HL-60/S4 treated with phorbol 12-myristate 13-acetate at 8.2 ng/mL for 4 days and 3 days (cell line): ENCODE results near the gene MAD1L1.
"Not testable (repeated sequence)": the region's sequence is repeated elsewhere in the genome, so short reads cannot be mapped to it uniquely, and the experiment has no call there.

Experiments used
- in situ Hi-C: fragments of 300-500 bp; cut with MboI; formaldehyde crosslinking; loops from 2 replicates; pipeline ENCODE4 v1.15.0; 2022; ENCODE audit warnings: low sequenced_read_pairs

The MAD1L1 gene

DNA sequence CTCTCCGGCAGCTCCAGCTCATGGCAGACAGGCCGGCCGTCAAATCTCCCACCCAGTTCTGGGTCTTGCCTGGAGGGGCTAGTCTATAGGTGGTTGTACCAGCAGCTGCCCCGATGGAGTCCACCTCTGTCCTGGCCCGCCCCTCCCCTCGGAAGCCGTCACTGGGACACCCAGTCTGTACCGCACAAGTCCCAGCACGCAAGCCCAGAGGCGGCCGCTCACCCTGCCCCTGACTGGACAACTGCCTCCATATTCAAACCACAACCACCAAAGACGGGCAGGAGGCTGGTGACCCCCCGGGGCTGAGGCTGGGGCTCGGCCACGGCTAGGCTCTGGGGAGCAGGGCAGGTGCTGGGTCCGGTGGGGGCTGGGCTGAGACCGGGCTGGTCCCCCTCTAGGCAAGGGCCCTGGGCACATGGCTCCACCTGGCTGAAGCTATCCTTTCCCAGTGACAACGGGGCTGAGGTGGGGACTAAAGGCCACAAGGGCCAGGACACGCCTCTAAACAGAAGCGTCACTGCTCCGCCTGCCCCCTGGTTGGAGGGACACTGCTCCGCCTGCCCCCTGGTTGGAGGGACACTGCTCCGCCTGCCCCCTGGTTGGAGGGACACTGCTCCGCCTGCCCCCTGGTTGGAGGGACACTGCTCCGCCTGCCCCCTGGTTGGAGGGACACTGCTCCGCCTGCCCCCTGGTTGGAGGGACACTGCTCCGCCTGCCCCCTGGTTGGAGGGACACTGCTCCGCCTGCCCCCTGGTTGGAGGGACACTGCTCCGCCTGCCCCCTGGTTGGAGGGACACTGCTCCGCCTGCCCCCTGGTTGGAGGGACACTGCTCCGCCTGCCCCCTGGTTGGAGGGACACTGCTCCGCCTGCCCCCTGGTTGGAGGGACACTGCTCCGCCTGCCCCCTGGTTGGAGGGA is 371.6 kb downstream of the MAD1L1 start:
- in situ Hi-C loops: not testable (repeated sequence)

DNA sequence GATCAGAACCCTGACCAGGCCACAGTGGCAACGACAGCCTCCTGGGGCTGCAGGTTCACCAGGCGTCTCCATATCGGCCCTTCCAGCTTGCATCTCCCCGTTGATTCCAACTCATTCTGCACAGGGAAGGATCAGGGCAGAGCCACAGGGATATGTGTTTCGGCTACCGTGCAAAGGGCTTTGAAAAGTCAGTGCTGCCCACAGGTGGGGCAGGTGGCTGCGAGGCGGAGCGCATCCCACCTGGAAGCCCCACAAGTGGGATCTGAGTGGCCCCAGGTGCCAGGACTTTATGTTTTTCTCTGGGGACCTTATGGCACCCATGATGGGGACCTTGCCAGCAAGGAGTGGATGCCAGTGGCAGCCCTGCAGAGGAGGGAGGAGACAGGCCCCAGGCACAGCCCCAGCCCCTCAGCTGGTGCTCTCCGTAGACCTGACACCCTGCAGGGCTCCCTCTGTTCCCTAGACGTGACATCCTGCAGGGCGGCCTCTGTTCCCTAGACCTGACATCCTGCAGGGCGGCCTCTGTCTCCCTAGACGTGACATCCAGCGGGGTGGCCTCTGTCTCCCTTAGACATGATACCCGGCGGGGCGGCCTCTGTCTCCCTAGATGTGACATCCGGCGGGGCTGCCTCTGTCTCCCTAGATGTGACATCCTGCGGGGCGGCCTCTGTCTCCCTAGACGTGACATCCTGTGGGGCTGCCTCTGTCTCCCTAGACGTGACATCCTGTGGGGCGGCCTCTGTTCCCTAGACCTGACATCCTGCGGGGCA is 373.3 kb downstream of the MAD1L1 start:
- in situ Hi-C loops: no loop called here

DNA sequence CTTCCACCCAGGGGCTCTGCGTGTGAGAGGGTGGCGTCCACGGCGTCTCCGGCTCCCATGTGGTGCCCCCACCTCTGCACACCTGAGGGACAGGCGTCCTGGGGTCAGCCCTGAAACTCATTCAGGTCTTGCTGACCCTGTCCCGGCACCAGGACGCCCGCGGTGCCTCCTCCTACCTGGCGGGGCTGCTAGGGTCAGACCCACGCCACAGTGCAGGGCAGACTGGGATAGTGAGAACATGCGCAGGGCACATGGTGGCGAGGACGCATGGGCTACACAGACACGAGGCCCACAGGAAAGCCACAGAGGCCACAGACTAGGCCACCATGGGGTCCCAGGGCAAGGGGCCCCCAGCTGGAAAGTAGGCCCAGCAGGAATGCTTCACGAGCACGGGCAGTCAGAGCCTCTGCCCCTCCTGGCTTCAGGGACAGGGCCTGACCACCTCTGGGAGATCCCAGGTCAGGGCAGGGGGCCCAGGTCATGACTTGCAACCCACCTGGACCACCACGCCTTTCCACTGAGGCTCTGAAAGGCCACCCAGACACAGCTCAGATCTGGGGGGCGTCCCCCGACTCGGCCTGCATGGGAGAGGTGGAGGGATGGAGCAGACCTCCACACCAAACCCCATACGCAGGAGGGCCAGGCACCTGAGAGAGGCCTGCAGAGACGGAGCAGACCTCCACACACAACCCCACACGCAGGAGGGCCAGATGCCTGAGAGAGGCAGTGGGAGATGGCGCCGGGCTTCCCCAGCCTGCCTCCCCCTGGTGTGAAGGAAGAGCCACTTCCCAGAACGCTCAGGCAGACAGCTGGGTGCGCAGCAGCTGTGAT is 374.1 kb downstream of the MAD1L1 start:
- in situ Hi-C loops: no loop called here

DNA sequence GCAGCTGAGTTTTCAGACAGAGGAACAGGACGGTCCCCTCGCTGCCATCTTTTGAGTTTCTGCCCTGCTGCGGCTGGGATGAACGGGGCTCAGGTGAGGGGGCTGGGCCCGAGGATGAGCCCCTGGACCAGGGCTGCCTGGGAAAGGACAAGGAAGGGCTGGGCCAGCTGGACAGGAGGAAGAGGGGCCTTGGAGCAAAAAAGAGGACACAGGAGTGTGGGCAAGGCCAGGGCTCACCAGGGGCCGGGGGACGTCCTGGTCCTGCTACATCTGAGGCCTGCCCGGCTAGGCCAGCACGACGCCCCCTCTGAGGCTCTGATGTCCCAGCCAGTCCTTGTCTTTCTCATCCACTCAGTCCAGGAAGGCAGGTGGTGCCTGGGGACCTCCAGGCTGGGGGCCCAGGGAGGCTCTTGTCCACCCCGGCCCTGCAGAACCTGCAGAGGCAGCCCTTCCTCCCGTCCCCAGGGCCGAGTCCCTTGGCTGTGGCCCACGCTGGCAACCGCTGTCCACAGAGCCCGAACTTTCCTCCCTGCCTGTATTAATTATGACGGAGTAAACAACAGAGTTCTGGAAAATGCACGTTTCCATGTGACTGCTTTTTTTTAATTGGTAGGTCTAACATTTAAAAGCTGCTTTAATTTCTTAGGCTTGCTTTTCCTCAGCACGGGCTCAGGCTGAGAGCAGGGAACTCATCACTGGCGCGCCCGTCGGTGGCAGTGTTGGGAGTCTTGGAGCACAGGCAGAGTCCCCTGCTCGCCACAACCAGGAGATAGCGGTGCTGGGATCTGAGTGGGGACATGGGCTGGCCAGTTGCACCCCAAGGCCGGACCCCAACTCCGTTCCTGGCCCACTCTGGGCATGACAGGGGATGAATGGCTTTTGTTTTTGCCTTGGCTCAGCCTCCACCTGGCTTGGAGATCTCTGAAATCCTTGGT is 375.0 kb downstream of the MAD1L1 start:
- in situ Hi-C loops: no loop called here

DNA sequence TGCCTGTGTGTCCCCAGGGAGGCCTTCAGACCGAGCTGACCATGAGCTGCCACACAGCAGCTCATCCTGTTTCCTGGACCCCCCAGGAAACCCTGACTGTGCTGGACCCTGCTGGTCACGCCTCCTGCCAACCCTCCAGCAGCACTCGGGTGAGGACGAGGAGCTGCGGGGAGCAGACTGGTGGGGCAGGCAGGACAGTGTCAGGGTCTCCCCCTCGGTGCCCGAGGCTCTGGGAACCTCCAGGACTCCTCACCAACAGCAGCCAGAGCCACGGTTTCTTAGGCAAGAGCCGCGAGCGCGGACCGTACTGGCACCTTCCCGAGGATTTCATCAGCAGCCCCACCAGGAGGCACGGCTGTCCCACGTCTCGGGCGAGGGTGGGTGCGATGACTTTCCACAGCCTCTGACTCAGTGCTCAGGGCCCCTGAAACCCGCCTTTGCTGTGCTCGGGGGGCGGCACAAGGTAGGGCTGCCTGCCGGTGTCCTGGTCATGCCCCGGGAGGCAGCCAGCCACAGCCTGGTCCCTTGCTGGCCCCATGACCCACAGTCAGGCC is 375.8 kb downstream of the MAD1L1 start:
- in situ Hi-C loops: no loop called here

DNA sequence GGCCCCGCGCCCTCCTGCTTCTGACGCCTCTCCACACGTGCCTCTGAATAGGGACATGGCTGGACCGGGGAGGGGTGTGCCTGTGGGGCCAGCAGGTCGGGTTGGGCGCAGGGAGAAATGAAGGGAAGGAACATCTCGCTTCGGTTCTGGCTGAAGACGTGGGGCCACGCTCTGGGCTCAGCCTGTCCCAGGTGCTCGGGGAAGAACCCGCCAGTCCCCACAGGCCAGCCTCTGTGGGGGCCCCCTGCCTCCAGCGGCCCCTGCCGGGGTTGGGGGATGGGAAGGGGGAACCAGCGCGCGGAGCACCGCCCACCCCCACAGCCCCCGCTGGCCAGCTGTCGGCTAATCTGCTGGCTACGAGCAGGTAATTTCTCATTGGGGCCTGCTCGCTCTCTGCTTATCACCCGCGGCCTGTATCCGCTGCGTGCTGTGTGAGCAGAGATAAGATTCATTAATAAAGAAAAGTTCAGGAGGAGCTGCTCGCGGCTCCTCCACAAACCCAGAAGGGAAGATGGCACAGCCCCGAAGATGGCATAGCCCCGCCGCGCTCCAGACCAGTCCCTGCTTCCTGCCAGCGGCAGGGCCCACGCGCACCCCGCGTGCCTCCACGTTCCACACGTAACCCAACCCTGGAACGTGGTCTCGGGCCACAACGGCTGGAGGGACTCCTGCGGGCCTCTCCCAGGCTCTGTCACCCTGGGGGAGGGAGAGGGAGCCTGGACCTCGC is 376.4 kb downstream of the MAD1L1 start:
- in situ Hi-C loops: no loop called here

DNA sequence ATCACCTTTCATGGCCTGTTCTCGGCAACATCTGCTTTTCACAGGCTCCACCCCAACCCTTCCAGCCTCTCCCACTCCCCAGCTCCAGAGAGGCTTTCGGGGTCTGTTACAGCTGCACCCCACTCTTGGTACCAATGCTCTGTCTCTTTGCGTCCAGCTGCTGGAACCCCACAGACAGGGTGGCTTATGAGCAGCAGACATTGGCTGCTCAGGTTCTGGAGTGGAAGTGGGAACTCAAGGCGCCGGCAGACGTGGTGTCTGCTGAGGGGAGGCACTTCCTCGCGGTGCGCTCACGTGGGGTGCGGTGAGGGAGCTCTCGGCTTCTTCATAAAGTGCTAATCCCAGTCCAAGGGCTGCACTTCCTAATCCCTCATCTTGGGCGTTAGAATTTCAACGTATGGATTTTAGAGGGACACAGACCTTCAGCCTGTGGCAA is 377.0 kb downstream of the MAD1L1 start:
- in situ Hi-C loops: no loop called here

DNA sequence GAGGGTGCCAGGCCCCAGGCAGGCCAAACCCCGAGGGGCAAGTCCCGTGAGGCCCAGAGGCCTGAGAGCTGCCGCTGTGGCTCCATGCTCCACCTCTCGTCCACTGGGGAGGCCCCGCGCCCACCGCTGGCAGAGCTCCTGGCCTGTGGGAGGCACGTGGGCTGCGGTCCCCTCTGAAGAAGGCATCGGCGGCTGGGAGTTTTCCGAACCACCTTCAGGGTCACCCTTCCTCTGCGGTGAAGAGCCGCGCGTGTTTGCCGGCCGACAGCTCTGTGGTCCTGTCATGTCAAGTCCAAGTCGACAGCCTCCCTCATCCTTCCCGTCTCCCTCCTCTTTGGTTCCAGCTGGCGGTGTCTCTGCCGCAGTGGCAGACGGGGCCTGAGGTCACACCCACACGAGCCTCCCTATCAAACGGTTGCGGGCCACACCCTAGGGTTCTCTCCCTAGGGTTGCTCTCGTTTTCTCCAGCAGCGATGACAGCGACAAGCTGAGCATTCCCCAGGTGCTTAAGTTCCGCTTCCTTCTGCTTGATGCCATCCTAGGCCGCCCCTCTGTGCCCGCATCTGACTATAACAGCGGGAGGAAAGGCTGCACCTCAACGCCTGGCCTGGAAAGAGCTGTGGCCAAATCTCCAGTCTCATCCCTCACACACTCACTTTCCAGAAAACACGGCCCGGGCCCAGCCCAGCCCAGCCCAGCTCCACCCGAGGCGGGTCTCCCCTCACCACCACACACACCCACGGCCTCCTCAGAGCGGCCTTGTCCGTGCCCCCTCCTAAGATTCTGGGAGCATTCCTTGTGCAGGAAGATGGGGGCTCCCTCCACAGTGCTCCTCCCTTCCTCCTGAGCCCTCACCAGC is 377.6 kb downstream of the MAD1L1 start:
- in situ Hi-C loops: no loop called here

DNA sequence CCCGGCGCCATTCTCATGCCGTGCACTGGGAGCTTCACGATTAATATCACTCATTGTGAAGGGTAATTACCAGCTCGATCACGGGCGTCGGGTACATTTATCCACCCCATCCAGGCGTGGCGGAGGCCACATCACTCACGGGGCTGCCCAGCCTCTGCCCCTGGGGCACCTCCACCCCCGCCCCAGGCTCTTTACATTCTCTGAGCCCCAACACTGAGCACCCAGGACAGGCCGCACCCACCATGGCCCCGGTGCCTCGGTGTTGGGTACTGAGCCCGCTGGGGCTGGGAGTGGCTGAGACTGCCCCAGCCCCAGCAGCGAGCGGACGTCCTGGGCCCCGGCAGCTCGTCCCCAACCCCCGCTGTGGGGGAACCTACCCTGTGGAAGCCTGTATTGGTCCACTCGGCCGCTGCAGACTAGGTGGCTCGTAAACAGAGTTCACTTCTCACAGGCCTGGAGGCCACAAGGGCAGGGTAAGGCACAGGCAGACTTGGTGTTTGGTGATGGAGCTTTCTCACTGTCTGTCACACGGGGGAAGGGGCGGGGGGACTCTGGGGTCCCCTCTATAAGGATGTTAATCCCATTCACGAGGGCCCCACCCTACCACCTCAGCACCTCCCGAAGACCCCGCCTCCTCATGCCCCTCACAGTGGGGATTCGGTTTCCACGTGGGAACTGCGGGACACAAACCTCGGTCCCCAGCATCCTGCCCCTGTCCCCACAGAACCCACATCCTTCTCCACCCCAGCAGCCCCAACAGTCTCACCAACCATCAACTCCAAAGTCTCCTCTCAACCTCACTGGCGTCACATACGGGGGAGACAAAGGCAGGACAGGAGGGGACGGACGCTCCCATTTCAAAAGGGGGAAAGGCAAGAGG is 378.5 kb downstream of the MAD1L1 start:
- in situ Hi-C loops: no loop called here

DNA sequence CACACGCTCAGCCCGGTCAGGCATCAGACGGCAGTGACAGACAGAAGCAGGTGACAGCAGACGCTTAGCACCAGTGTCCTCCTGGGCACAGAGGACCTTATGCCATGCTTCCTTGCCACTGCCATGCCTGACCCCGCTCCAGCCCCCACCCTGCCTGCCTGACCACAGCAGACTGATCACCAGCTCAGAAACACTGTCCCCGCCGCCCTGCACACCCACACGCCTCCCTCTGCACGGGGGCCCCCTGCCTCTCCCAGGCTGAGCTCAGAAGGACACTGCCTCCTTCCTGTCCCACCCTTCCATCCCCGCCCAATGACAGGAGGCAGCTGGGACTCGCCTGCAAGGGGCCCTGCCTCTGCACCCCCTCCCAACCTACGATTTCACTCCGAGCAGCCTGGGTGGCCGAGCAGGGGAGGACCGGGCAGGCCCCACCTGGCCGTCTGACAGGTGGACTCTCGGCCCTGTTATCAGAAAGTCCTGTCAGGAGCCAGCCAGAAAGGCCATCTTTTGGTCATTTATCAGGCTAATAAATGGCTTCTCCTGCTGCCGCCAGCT is 379.2 kb downstream of the MAD1L1 start:
- in situ Hi-C loops: no loop called here

DNA sequence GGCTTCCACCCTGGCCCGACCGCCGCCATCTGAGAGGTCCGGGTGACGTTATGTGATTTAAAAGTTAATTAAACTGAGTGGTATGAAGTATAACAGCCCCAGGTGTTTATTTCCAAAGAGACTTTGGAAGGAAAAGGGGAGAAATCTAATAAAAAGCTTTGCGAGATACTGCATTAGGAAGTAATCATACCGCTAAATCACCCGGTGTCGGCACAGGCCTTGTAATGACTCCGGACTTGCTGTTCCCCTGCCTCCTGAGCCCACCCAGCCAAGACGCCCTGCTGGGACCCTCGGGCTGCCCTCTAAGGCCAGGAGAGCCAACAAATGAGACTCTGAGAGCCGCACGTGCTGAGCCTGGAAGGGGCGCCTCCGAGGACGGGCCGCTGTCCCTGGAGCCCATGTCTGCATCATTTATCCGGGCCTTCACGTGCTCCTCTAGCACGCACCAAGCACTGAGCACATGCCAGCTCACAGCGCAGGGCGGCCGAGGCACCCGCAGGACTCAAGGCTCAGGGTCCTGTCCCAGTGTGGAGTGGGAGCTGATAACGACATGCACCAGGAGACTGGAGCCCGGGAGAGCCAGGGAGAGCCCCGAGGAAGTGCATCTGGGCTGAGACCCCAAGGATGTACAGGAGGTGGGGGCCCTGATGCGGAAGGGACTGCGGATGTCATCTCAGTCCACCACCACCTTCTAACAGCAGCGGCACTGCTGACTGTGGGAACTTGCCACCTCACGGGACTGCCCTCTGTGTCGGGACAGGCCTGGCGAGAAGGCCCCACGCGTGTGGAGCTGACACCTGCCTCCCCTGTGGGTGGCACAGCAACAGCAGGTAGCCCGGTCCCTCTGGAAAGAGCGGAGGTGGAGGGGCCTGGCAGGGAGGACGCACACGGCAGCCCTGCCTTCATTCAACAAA is 380.0 kb downstream of the MAD1L1 start:
- in situ Hi-C loops: no loop called here

DNA sequence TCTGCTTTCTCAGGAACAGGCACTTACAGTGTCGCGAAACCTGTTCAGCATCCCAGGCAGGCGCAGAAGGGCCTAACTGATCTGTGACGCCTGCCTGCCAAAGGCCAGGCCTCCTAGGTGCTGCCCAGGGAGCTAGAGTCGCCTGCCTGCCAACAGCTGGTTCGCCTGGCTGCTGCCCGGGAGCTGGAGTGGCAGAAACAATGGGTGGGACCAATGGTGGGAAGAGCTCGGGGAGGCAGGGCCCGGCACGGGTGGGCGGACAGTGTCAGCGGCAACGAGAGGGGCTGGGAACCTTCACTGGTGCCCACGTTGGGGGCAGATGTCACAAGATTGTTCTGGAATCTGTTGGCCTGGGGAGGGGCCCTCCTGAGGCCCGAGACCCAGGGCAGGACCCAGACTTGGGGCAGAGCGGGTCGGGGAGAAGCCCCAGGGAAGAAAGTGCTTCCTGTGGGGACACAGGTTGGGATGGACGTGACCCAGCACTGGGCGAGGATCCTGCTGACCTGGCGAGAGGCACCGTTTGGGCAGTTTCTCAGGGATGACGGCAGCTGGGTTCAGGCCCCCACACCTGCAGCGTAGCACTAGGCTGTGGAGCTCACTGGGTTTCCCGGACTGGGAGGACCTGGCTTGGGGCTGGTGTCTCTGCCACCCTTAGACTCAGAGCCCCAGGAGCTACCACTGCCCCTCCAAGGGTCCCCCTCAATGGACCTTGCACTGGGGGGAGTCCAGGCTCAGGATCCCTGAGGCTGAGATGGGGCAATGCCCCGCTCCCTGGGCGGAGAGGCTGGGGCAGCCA is 380.8 kb downstream of the MAD1L1 start:
- in situ Hi-C loops: no loop called here

DNA sequence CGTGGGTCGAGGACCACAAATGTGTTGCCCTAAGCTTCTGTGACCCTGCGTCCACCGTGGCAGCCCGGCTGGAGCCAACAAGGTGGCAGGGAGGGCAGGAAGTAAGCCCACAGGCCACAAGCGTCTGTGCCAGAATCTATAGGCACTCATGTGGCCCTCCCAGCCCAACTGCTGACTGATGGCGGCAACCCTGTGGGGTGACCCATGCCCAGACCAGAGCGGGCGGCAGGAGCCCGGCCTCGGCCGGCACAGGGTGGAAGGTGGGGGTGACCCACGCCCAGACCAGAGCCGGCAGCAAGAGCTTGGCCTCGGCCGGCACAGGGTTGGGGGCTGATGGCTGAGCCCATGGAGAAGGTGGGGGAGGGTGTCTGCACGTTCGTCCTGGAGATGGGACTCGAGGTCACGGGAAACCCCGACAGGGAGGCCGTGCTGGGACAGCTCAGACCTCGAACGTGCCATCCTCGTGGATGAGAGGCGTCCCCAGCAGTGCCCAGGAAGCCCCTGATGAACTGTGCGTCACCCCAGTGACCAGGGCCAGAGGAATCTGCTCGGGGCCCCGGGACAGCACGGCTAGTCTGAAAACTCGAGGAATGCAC is 381.7 kb downstream of the MAD1L1 start:
- in situ Hi-C loops: no loop called here

DNA sequence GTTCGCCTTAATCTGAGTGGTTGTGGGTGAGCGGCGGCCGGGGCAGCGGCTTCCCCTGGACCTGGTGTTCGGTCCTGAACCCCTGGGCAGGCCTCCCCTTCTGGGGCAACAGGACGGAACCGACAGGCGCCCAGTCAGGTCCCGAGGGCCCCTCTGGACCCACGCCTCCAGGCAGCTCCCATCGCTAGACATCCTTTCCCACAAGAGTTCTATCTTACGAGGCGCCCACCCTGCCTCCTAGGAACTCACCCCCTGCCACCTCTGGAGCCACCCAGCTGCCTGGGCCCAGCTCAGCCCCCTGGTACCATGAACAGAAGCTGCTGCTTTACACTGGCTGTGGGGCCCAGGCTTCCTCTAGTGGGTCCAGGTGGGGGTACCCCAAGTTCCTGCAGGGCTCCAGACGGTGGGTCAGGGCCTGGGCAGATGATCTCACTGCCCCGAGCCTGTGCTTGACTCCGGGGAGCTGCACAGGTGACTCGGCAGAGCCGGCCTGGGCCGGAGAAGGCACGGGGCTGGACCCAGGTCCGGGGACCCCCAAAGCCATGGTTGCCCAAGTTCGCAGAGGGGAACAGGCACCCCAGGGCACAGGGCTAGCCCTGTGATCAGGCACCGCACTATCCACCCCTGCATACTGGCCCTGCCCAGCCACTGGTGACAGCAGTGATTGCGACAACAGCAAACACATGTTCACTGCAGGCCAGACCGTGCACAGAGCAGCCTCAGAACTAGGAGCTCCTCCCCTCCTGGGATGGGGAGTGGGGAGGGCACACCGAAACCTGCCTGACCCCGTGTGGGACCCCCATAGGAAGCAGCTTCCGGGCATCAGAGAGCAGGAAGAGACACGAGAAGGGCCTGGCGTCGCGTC is 382.4 kb downstream of the MAD1L1 start:
- in situ Hi-C loops: no loop called here
